HCT116 (cell line): ENCODE measurements around the gene THAP8. TPM values are rescaled to one million over a fixed set of nuclear protein-coding genes. Genes with fewer than 3 reads are reported as not detected.

Source experiments
- ATAC-seq: fragments of 200-7000 bp; cut with Tn5 transposase; 2 replicates; pipeline ENCODE4 v1.9.1; 2020; ENCODE audit warnings: mild to moderate bottlenecking, moderate library complexity
- BruUV-seq: library from RNA; stranded (reverse); fragments of 400-500 nt; replicated peaks from 2 replicates; lab custom pipeline; 2021; lab: Mats Ljungman, UMichigan
- CTCF ChIA-PET: fragments of 300-600 bp; sonication (Branson Sonifier 250); formaldehyde crosslinking; loops from one replicate; lab custom pipeline; 2021; ENCODE audit warnings: antibody characterized with exemption; lab: Charles Lee
- POLR2A ChIA-PET: fragments of 300-600, 350-600 bp; sonication (Branson Sonifier 250); formaldehyde crosslinking; loops from one replicate; lab custom pipeline; 2021; ENCODE audit warnings: antibody characterized with exemption; lab: Charles Lee
- RAD21 ChIA-PET, 2 experiments: fragments of 300-600 bp; sonication (Branson Sonifier 250); formaldehyde crosslinking; loops; one replicate each; lab custom pipeline; 2023; ENCODE audit warnings: low total read pairs in 2 of 2; ENCODE audit not compliant: uncharacterized antibody in 2 of 2, unreplicated experiment in 2 of 2, low non-redundant PET in 1 of 2; lab: Charles Lee
- DNase-seq: peaks from one replicate; pipeline ENCODE4 v3.0.0-alpha.2; 2010; ENCODE audit warnings: low read depth, low spot score
- H2AFZ ChIP-seq: fragments of 200-600 bp; shearing (Covaris generic), sonication (generic); 2 replicates; pipeline ENCODE4 v1.6.1; 2017; ENCODE audit warnings: low read depth, mixed run types, mixed read lengths, antibody characterized with exemption, low read length; ENCODE audit not compliant: poor library complexity, severe bottlenecking
- H3K27ac ChIP-seq: 2 replicates; pipeline ENCODE4 v1.5.1; 2012; ENCODE audit warnings: low read depth, low read length
- H3K27me3 ChIP-seq: fragments of 200-600 bp; sonication (generic); 2 replicates; pipeline ENCODE4 v1.6.1; 2016; ENCODE audit warnings: mixed run types, low read length, mixed read lengths; ENCODE audit not compliant: insufficient read depth
- H3K36me3 ChIP-seq, 2 experiments: fragments of 200-500 bp in 1 of 2; fragments of 200-600 bp in 1 of 2; sonication (Bioruptor generic) in 1 of 2; sonication (generic) in 1 of 2; 2 replicates each; pipeline versions ENCODE4 v1.5.1 to v1.6.1; 2014 to 2016; ENCODE audit warnings: low read length in 2 of 2, inconsistent platforms in 1 of 2, mixed read lengths in 1 of 2, mixed run types in 1 of 2; ENCODE audit not compliant: insufficient read depth in 2 of 2, control insufficient read depth in 1 of 2
- H3K4me1 ChIP-seq, 2 experiments: fragments of 200-600 bp in 1 of 2; sonication (generic) in 1 of 2; 2 replicates each; pipeline versions ENCODE4 v1.5.1 to v1.6.1; 2012 to 2017; ENCODE audit warnings: low read length in 2 of 2, inconsistent platforms in 1 of 2, mild to moderate bottlenecking in 1 of 2, mixed read lengths in 1 of 2, mixed run types in 1 of 2, moderate library complexity in 1 of 2; ENCODE audit not compliant: insufficient read depth in 2 of 2, control insufficient read depth in 1 of 2
- H3K4me2 ChIP-seq: fragments of 200-600 bp; sonication (generic); 2 replicates; pipeline ENCODE4 v1.6.1; 2017; ENCODE audit warnings: mixed run types, low read length, mixed read lengths
- H3K4me3 ChIP-seq, 2 experiments: fragments of 200-600 bp in 1 of 2; sonication (generic) in 1 of 2; replicated peaks in 1 of 2; 2 replicates each; pipeline ENCODE4 v1.5.1; 2011 to 2016; ENCODE audit warnings: low read length in 2 of 2, control low read depth in 1 of 2, low read depth in 1 of 2, mild to moderate bottlenecking in 1 of 2, mixed read lengths in 1 of 2, mixed run types in 1 of 2
- H3K79me2 ChIP-seq: fragments of 200-600 bp; sonication (generic); 2 replicates; pipeline ENCODE4 v1.6.1; 2017; ENCODE audit warnings: mild to moderate bottlenecking, mixed run types, low read length, moderate library complexity, mixed read lengths; ENCODE audit not compliant: insufficient read depth
- H3K9ac ChIP-seq: fragments of 200-600 bp; sonication (generic); 2 replicates; pipeline ENCODE4 v1.6.1; 2016; ENCODE audit warnings: low read length, mixed read lengths
- H3K9me2 ChIP-seq: fragments of 200-600 bp; sonication (generic), shearing (Covaris generic); 2 replicates; pipeline ENCODE4 v1.6.1; 2017; ENCODE audit warnings: mixed run types, mild to moderate bottlenecking, moderate library complexity; ENCODE audit not compliant: insufficient read depth
- H3K9me3 ChIP-seq, 2 experiments: fragments of 200-500 bp in 1 of 2; fragments of 200-600 bp in 1 of 2; sonication (Bioruptor generic) in 1 of 2; sonication (generic) in 1 of 2; 2 replicates each; pipeline ENCODE4 v1.6.1; 2014 to 2017; ENCODE audit warnings: low read length in 2 of 2, mixed read lengths in 2 of 2, inconsistent platforms in 1 of 2, low read depth in 1 of 2, mild to moderate bottlenecking in 1 of 2, mixed run types in 1 of 2, moderate library complexity in 1 of 2; ENCODE audit not compliant: control insufficient read depth in 1 of 2, insufficient read depth in 1 of 2
- H4K20me1 ChIP-seq: fragments of 200-600 bp; sonication (generic), shearing (Covaris generic); 2 replicates; pipeline ENCODE4 v1.6.1; 2017; ENCODE audit warnings: mixed run types, mild to moderate bottlenecking, moderate library complexity; ENCODE audit not compliant: insufficient read depth
- CBX3 ChIP-seq: IDR thresholded peaks from 2 replicates; pipeline ENCODE4 v1.6.1; 2012; ENCODE audit warnings: low read depth
- CEBPB ChIP-seq: IDR thresholded peaks from 2 replicates; pipeline ENCODE4 v1.6.1; 2012; ENCODE audit warnings: low read depth
- CTCF ChIP-seq, 3 experiments: fragments of 200-600 bp in 1 of 3; sonication (generic) in 1 of 3; IDR thresholded peaks in 2 of 3; conservative IDR thresholded peaks in 1 of 3; 2 replicates each; pipeline ENCODE4 v1.5.1; 2012 to 2017; ENCODE audit warnings: low read depth in 2 of 3, low read length in 2 of 3, antibody characterized with exemption in 1 of 3, borderline replicate concordance in 1 of 3, control low read depth in 1 of 3, mild to moderate bottlenecking in 1 of 3, mixed read lengths in 1 of 3, mixed run types in 1 of 3, moderate library complexity in 1 of 3; ENCODE audit not compliant: insufficient read depth in 1 of 3
- ELF1 ChIP-seq: IDR thresholded peaks from 2 replicates; pipeline ENCODE4 v1.6.1; 2012; ENCODE audit warnings: low read depth, borderline replicate concordance
- FOSL1 ChIP-seq: IDR thresholded peaks from 2 replicates; pipeline ENCODE4 v1.6.1; 2012; ENCODE audit warnings: low read depth
- POLR2A ChIP-seq: IDR thresholded peaks from 2 replicates; pipeline ENCODE4 v1.7.0; 2011; ENCODE audit warnings: borderline replicate concordance; ENCODE audit not compliant: insufficient read depth, insufficient read length; ENCODE audit errors: extremely low read depth
- POLR2AphosphoS5 ChIP-seq: IDR thresholded peaks from 2 replicates; pipeline ENCODE4 v1.6.1; 2011; ENCODE audit warnings: mild to moderate bottlenecking, low read depth, low read length, moderate library complexity
- REST ChIP-seq: IDR thresholded peaks from 2 replicates; pipeline ENCODE4 v1.6.1; 2012; ENCODE audit warnings: low read depth
- SP1 ChIP-seq: IDR thresholded peaks from 2 replicates; pipeline ENCODE4 v1.6.1; 2012; ENCODE audit warnings: low read depth
- TCF7L2 ChIP-seq: IDR thresholded peaks from 2 replicates; pipeline ENCODE4 v1.7.0; 2011; ENCODE audit warnings: borderline replicate concordance, inconsistent platforms; ENCODE audit not compliant: insufficient read depth, insufficient read length; ENCODE audit errors: extremely low read depth
- YY1 ChIP-seq: IDR thresholded peaks from 2 replicates; pipeline ENCODE4 v1.6.1; 2011; ENCODE audit warnings: low read length, low read depth, moderate library complexity, mild to moderate bottlenecking; ENCODE audit not compliant: insufficient replicate concordance; ENCODE audit errors: extremely low read depth
- ZBTB33 ChIP-seq: IDR thresholded peaks from 2 replicates; pipeline ENCODE4 v1.6.1; 2011; ENCODE audit warnings: mild to moderate bottlenecking, low read length, moderate library complexity; ENCODE audit not compliant: insufficient replicate concordance; ENCODE audit errors: extremely low read depth
- ZFX ChIP-seq: fragments of 450-650 bp; IDR thresholded peaks from 2 replicates; pipeline ENCODE4 v1.6.1; 2017
- ZNF274 ChIP-seq: fragments of 200-500 bp; sonication (Bioruptor generic); IDR thresholded peaks from 2 replicates; pipeline ENCODE4 v1.6.1; 2014; ENCODE audit warnings: mild to moderate bottlenecking, low read depth, low read length, inconsistent platforms
- intact Hi-C: fragments of 100-400 bp; cut with micrococcal nuclease; formaldehyde crosslinking; loops from 2 replicates; pipeline ENCODE4 v1.10.0; 2022
- total RNA-seq: library from RNA; stranded (reverse); gene quantifications from one replicate; pipeline ENCODE4 v1.2.1, GENCODE V29; 2021; ENCODE audit not compliant: unreplicated experiment
- TF ChIP-seq, protein P1 (sequence below): IDR thresholded peaks from 2 replicates; pipeline ENCODE4 v1.6.1; 2012

Gene THAP8
- total RNA-seq, 1 experiment from 2014 or later = 1.7 TPM

DNA sequence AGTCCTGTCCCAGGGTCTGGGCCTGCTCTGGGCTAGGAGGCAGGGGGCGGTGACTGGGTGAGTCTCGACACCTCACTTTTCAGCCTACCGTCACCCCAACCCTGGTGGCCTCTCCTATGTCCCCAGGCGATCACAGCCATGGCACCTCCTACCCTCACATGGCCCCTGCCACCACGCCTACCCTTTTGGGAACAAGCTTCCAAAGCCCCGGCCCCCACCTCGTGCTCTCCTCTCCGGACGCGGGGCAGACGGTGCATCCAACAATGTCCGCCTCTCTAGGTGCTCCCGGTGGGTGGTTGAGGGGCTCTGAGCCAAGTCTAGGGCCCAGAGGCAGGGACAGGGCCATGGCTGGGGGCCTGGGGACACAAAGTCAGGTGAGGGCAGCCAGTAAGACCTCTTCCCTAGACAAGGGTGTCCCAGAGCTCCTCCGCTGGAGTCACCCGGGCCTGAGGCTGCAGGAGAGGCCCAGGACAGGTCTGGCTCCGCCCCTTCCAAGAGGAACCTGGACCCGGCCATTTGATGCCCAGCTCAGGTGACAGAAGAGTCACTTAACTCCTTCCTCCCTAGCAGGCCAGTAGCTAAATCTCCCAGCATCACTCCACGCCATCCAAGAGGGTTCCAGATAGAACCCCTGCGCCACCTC is 45.6 kb downstream of the THAP8 start, which contains the start of gene SYNE4:
Gene SYNE4 (minus strand): TSS at position 478 of the 643 bp plus-strand sequence. CDS start 132 bp downstream, at position 346.
- peak; percentile 75 for DNase-seq
- H3K79me2 ChIP-seq = peaks cover 18% of the 10 kb centered on the region; the same call in 1 of the 2 replicates
- H3K27me3 ChIP-seq = no peaks in the 10 kb centered on the region
- intact Hi-C loops = loop anchor here (10.0 kb wide), 1 partner anchor 106 kb away; the partner anchor contains the start of genes OVOL3, POLR2I and TBCB
- TSS peak; percentile 55 for BruUV-seq
- peaks cover 0 to 2% of the 10 kb centered on the region in 2 experiments; a peak in 1 of 4 replicates for H3K36me3 ChIP-seq
- ATAC-seq = peak; percentile 91
- TF ChIP-seq POLR2AphosphoS5 (peak; percentile 91), YY1 (peak; percentile 54), CBX3 (no peak), ZBTB33 (no peak), SP1 (peak; percentile 44), CEBPB (no peak), POLR2A (no peak), CTCF (IDR thresholded peaks at IDR 0.05 in 2 of 3, conservative IDR thresholded peaks at IDR 0.05 in 1 of 3; ENCODE audit: borderline replicate concordance in 1 of 3, insufficient read depth in 1 of 3, low read depth in 2 of 3, low read length in 2 of 3) (no peak), REST (no peak), TCF7L2 (peak; percentile 58), ELF1 (no peak), FOSL1 (no peak), ZFX (peak; percentile 80), ZNF274 (no peak)
- TF ChIP-seq, protein P1, sequence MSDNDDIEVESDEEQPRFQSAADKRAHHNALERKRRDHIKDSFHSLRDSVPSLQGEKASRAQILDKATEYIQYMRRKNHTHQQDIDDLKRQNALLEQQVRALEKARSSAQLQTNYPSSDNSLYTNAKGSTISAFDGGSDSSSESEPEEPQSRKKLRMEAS = peak; percentile 70; the same call in 1 of the 2 replicates
- peak within 1 kb of the TSS; percentile 6 for H2AFZ ChIP-seq
- peak within 1 kb of the TSS; percentile 89 to 98 for H3K4me3 ChIP-seq
- CTCF ChIA-PET = no interaction called here
- H3K9me3 ChIP-seq = no peaks in the 10 kb centered on the region
- H3K27ac ChIP-seq = peak within 1 kb of the TSS; percentile 87
- no peaks in the 10 kb centered on the region for H4K20me1 ChIP-seq
- H3K9ac ChIP-seq = peak within 1 kb of the TSS; percentile 91
- H3K4me2 ChIP-seq = peak within 1 kb of the TSS; percentile 100
- no peaks in the 10 kb centered on the region for H3K9me2 ChIP-seq
- H3K4me1 ChIP-seq = peaks cover 12 to 35% of the 10 kb centered on the region in 2 experiments; a peak in 3 of 4 replicates
- RAD21 ChIA-PET = interaction anchor here in 1 of 2 experiments (0.5 to 1.5 kb wide), 2 partner anchors 106 to 125 kb away, joined by 3 to 9 read pairs; partner anchors contain the start of gene POLR2I
- POLR2A ChIA-PET = interaction anchor here (0.9 to 1.7 kb wide), 6 partner anchors 11 to 760 kb away, joined by 3 to 7 read pairs (median 3); no protein-coding TSS in a partner anchor
